ENCODE data around the gene VAMP3. TPM values are rescaled to one million over a fixed set of nuclear protein-coding genes. Genes with fewer than 3 reads are reported as not detected.
A peak's percentile ranks its signal among the peaks of the same experiment; 100 is the strongest.

The VAMP3 gene
- total and polyA plus RNA-seq, 9 of the 15 experiments (the other 6 are each of a cell fraction or from before 2014, with no cell fraction given), result 27.1 to 71.3 (median 47.5) TPM

GRCh38 chr1:7783826-7784491 is 12.9 kb downstream of the VAMP3 start, which contains the start of gene PER3 (continued):
- no peak for TF ChIP-seq CREB3 (tag; conservative IDR thresholded peaks at IDR 0.05; ENCODE audit: low read depth)
- TF ChIP-seq SAFB2 (IDR thresholded peaks at IDR 0.05; ENCODE audit: borderline replicate concordance, low read depth, low read length, severe bottlenecking), result no peak
- TF ChIP-seq FOSL1 (tag; conservative IDR thresholded peaks at IDR 0.05), result no peak
- peak; percentile 98 for TF ChIP-seq PKNOX1 (IDR thresholded peaks at IDR 0.05)
- TF ChIP-seq ZNF444 (CRISPR knock-in tag; IDR thresholded peaks at IDR 0.05), result no peak
- no peak for TF ChIP-seq ID3 (CRISPR knock-in tag; IDR thresholded peaks at IDR 0.05)
- TF ChIP-seq ID3 (tag; IDR thresholded peaks at IDR 0.05), result no peak
- TF ChIP-seq, protein P1, sequence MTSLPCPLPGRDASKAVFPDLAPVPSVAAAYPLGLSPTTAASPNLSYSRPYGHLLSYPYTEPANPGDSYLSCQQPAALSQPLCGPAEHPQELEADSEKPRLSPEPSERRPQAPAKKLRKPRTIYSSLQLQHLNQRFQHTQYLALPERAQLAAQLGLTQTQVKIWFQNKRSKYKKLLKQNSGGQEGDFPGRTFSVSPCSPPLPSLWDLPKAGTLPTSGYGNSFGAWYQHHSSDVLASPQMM (CRISPR knock-in tag; IDR thresholded peaks at IDR 0.05), result no peak
- TF ChIP-seq GATAD2A (IDR thresholded peaks at IDR 0.05), result no peak
- TF ChIP-seq POLR2G (IDR thresholded peaks at IDR 0.05; ENCODE audit: low read depth, low read length), result peak; percentile 64
- TF ChIP-seq FOXP1 (CRISPR knock-in tag; IDR thresholded peaks at IDR 0.05), result peak; percentile 29; the same call in 1 of the 2 replicates
- TF ChIP-seq NCOA2 (IDR thresholded peaks at IDR 0.05; ENCODE audit: partially characterized antibody in 2 of 2), result no peak
- TF ChIP-seq HIVEP1 (CRISPR knock-in tag; IDR thresholded peaks at IDR 0.05), result no peak
- TF ChIP-seq, protein P2, sequence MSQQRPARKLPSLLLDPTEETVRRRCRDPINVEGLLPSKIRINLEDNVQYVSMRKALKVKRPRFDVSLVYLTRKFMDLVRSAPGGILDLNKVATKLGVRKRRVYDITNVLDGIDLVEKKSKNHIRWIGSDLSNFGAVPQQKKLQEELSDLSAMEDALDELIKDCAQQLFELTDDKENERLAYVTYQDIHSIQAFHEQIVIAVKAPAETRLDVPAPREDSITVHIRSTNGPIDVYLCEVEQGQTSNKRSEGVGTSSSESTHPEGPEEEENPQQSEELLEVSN (IDR thresholded peaks at IDR 0.05; ENCODE audit: borderline replicate concordance in 1 of 2, extremely low read depth in 1 of 2, insufficient read depth in 1 of 2, insufficient read length in 1 of 2, low read depth in 1 of 2, low read length in 1 of 2, poor library complexity in 1 of 2, severe bottlenecking in 1 of 2), result peak; percentile 97 to 98
- TF ChIP-seq ZNF384 (IDR thresholded peaks at IDR 0.05; ENCODE audit: low read depth, low read length), result no peak
- no peak; a peak in 1 of 4 replicates for TF ChIP-seq NONO (IDR thresholded peaks at IDR 0.05; ENCODE audit: low read depth in 2 of 2, low read length in 1 of 2)
- no peak for TF ChIP-seq ZNF165 (CRISPR knock-in tag; IDR thresholded peaks at IDR 0.05; ENCODE audit: borderline replicate concordance)
- TF ChIP-seq, protein P3, sequence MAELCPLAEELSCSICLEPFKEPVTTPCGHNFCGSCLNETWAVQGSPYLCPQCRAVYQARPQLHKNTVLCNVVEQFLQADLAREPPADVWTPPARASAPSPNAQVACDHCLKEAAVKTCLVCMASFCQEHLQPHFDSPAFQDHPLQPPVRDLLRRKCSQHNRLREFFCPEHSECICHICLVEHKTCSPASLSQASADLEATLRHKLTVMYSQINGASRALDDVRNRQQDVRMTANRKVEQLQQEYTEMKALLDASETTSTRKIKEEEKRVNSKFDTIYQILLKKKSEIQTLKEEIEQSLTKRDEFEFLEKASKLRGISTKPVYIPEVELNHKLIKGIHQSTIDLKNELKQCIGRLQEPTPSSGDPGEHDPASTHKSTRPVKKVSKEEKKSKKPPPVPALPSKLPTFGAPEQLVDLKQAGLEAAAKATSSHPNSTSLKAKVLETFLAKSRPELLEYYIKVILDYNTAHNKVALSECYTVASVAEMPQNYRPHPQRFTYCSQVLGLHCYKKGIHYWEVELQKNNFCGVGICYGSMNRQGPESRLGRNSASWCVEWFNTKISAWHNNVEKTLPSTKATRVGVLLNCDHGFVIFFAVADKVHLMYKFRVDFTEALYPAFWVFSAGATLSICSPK (IDR thresholded peaks at IDR 0.05; ENCODE audit: borderline replicate concordance), result no peak
- TF ChIP-seq SIX5 (IDR thresholded peaks at IDR 0.05; ENCODE audit: borderline replicate concordance in 1 of 2, insufficient read depth in 1 of 2, low read depth in 1 of 2, low read length in 2 of 2), result no peak
- no peak for TF ChIP-seq ZNF146 (CRISPR knock-in tag; IDR thresholded peaks at IDR 0.05; ENCODE audit: unreplicated experiment)
- no peak for TF ChIP-seq KLF16 (IDR thresholded peaks at IDR 0.05)
